ENCODE measurements around the gene GTF3C2. TPM values are rescaled to one million over a fixed set of nuclear protein-coding genes. Genes with fewer than 3 reads are reported as not detected.

GTF3C2 gene
- total and polyA plus RNA-seq, 2 of the 4 experiments (the other 2 are of a cell fraction) = 25.5 to 36.9 TPM

- H3K9me3 ChIP-seq (ENCODE audit: control insufficient read depth, insufficient read depth, low read length) = no peaks in the 10 kb centered on the region
- H3K4me3 ChIP-seq (ENCODE audit: insufficient read depth, low read depth, low read length) = no peak overlapping the region
- no peak overlapping the region for H3K4ac ChIP-seq (ENCODE audit: low read depth, low read length)
- H3K27ac ChIP-seq (ENCODE audit: insufficient read depth, low read length) = no peak overlapping the region
- peaks cover 21% of the 10 kb centered on the region; the same call in 1 of the 2 replicates for H4K20me1 ChIP-seq (ENCODE audit: insufficient read depth, low read length)
- no peak overlapping the region for H3K56ac ChIP-seq (ENCODE audit: extremely low read depth, insufficient read depth, low read length)
- H3K14ac ChIP-seq (replicated peaks; ENCODE audit: low read depth, low read length) = no peak overlapping the region
- no peak overlapping the region for H4K5ac ChIP-seq (ENCODE audit: low read depth, low read length)
- 90% methylated on average over 11 of the region's 18 CpGs; no CpG with 5 or more reads in 1 of the 2 experiments for whole genome bisulfite sequencing, 2 experiments (ENCODE audit: extremely low coverage in 2 of 2, insufficient read length in 1 of 2)
- ChIA-PET CTCF (no interaction called here), POLR2A (ENCODE audit: unreplicated experiment) (interaction anchor here (1.0 kb wide), 1 partner anchor 51 kb away, joined by 4 read pairs; no protein-coding TSS in a partner anchor)
- no peak overlapping the region for H4K91ac ChIP-seq (ENCODE audit: insufficient read depth, low read depth, low read length)
- H3K18ac ChIP-seq (ENCODE audit: low read depth, low read length) = no peak overlapping the region
- no peak overlapping the region for H2BK15ac ChIP-seq (ENCODE audit: low read depth, low read length)
- no peaks in the 10 kb centered on the region for H3K27me3 ChIP-seq (ENCODE audit: control insufficient read depth, insufficient read depth, low read length)
- no peak overlapping the region for H3K9ac ChIP-seq (ENCODE audit: low read depth, low read length)
- H3K9me1 ChIP-seq (ENCODE audit: insufficient read depth, low read length) = no peaks in the 10 kb centered on the region; the same call in 1 of the 2 replicates
- no peak overlapping the region for H2BK20ac ChIP-seq (ENCODE audit: low read depth, low read length)
- no peak overlapping the region for H2AK5ac ChIP-seq (ENCODE audit: low read depth, low read length)
- H4K8ac ChIP-seq (ENCODE audit: low read depth in 2 of 2, low read length in 2 of 2) = no peak overlapping the region
- BruUV-seq (replicated peaks) = no TSS peak
- H2AK9ac ChIP-seq (replicated peaks; ENCODE audit: low read depth, low read length, poor library complexity) = no peak overlapping the region
- no peak overlapping the region for H3K4me2 ChIP-seq (ENCODE audit: low read depth, low read length)
- peaks cover 18 to 60% of the 10 kb centered on the region in 2 experiments; a peak in 3 of 4 replicates for H3K79me1 ChIP-seq (ENCODE audit: low read depth in 1 of 2, low read length in 2 of 2)
- in situ Hi-C loops (cut with MboI; ENCODE audit: low sequenced_read_pairs) = no loop called here
- no peak for ATAC-seq (ENCODE audit: low read depth)
- TF ChIP-seq CHD1 (IDR thresholded peaks at IDR 0.05; ENCODE audit: low read depth, low read length) (no peak), CEBPB (IDR thresholded peaks at IDR 0.05; ENCODE audit: low read depth, low read length) (no peak), RAD21 (IDR thresholded peaks at IDR 0.05; ENCODE audit: low read length) (no peak), BHLHE40 (IDR thresholded peaks at IDR 0.05; ENCODE audit: low read depth, low read length) (no peak), MXI1 (IDR thresholded peaks at IDR 0.05; ENCODE audit: borderline replicate concordance, low read depth, low read length) (no peak), POLR2A (IDR thresholded peaks at IDR 0.05; ENCODE audit: low read depth, low read length) (no peak), MAFK (IDR thresholded peaks at IDR 0.05; ENCODE audit: low read depth, low read length) (no peak), FOS (IDR thresholded peaks at IDR 0.05; ENCODE audit: low read depth, low read length) (no peak), RFX5 (IDR thresholded peaks at IDR 0.05; ENCODE audit: low read depth, low read length) (no peak), RCOR1 (IDR thresholded peaks at IDR 0.05; ENCODE audit: insufficient replicate concordance, low read length) (no peak), USF2 (IDR thresholded peaks at IDR 0.05; ENCODE audit: low read depth, low read length) (no peak), MAZ (IDR thresholded peaks at IDR 0.05; ENCODE audit: borderline replicate concordance, low read depth, low read length) (no peak), NFE2L2 (IDR thresholded peaks at IDR 0.05; ENCODE audit: low read depth, low read length) (no peak), CTCF (conservative IDR thresholded peaks at IDR 0.05; ENCODE audit: low read depth, low read length) (no peak), ELK1 (IDR thresholded peaks at IDR 0.05; ENCODE audit: borderline replicate concordance, low read depth, low read length) (no peak), SMC3 (IDR thresholded peaks at IDR 0.05; ENCODE audit: low read depth, low read length) (no peak)
- intact Hi-C loops (cut with micrococcal nuclease) = no loop called here
- no peak overlapping the region for H2BK120ac ChIP-seq (ENCODE audit: low read depth, low read length)
- dilution Hi-C loops (cut with HindIII; ENCODE audit: low sequenced_read_pairs, unreplicated experiment) = no loop called here
- DNase-seq = no peak
- H2BK5ac ChIP-seq (ENCODE audit: low read depth, low read length, poor library complexity, severe bottlenecking) = no peak overlapping the region
- H3K23ac ChIP-seq (ENCODE audit: low read depth, low read length) = no peak overlapping the region
- peaks cover 63% of the 10 kb centered on the region for H3K36me3 ChIP-seq (ENCODE audit: control insufficient read depth, insufficient read depth, low read length)
- H3K4me1 ChIP-seq (ENCODE audit: control insufficient read depth, insufficient read depth, low read length) = peaks cover 6% of the 10 kb centered on the region
- H2AFZ ChIP-seq (replicated peaks; ENCODE audit: low read length, poor library complexity) = no peak overlapping the region
Observed at GRCh38 chr2:27377618-27378095, 21.1 kb upstream of the GTF3C2 start.

Measured in IMR-90 (cell line).